Central memory CD8-positive, alpha-beta T cell (primary cell): ENCODE data around the gene CNKSR1.

ENCODE experiments used
- ATAC-seq: fragments of 150-1000 bp; cut with Tn5 transposase; replicated peaks from 2 replicates; pipeline ENCODE4 v1.10.0; 2022; ENCODE audit warnings: mild to moderate bottlenecking, moderate FRiP score, moderate number of reproducible peaks; ENCODE audit not compliant: poor library complexity, severe bottlenecking; ENCODE audit errors: extremely low read depth
- DNase-seq, 2 donors: peaks; one replicate each; pipeline ENCODE4 v3.0.0; 2021; ENCODE audit warnings: low spot score in 2 of 2
- H3K27ac Mint-ChIP-seq: one replicate; pipeline ENCODE4 v1.8.0; 2022; ENCODE audit warnings: low read depth, mild to moderate bottlenecking, moderate library complexity, mixed read lengths
- H3K27me3 Mint-ChIP-seq: one replicate; pipeline ENCODE4 v1.8.0; 2022; ENCODE audit warnings: mixed read lengths
- H3K36me3 Mint-ChIP-seq: one replicate; pipeline ENCODE4 v1.8.0; 2022; ENCODE audit warnings: mild to moderate bottlenecking, moderate library complexity, mixed read lengths; ENCODE audit not compliant: insufficient read depth
- H3K4me1 Mint-ChIP-seq: one replicate; pipeline ENCODE4 v1.8.0; 2022; ENCODE audit warnings: mixed read lengths
- H3K4me3 Mint-ChIP-seq: one replicate; pipeline ENCODE4 v1.8.0; 2022; ENCODE audit warnings: mild to moderate bottlenecking, moderate library complexity, mixed read lengths
- H3K9me3 Mint-ChIP-seq: one replicate; pipeline ENCODE4 v1.8.0; 2022; ENCODE audit warnings: mixed read lengths

Gene CNKSR1

GRCh38 chr1:26164036-26164860 lies 13.0 kb upstream of the CNKSR1 start:
- H3K27me3 Mint-ChIP-seq = peaks cover 27% of the 10 kb centered on the region
- H3K4me3 Mint-ChIP-seq = peak overlapping the region; percentile 59
- H3K27ac Mint-ChIP-seq = no peak overlapping the region
- peaks cover 1% of the 10 kb centered on the region for H3K36me3 Mint-ChIP-seq
- peak in 1 of 2 donors; percentile 47 for DNase-seq
- ATAC-seq = peak; percentile 61
- peaks cover 13% of the 10 kb centered on the region for H3K4me1 Mint-ChIP-seq
- H3K9me3 Mint-ChIP-seq = no peaks in the 10 kb centered on the region

GRCh38 chr1:26164861-26165842 lies 12.1 kb upstream of the CNKSR1 start:
- Mint-ChIP-seq H3K36me3 (peaks cover 4% of the 10 kb centered on the region), H3K4me1 (peaks cover 19% of the 10 kb centered on the region), H3K9me3 (no peaks in the 10 kb centered on the region), H3K27me3 (peaks cover 18% of the 10 kb centered on the region), H3K4me3 (peak overlapping the region; percentile 59), H3K27ac (no peak overlapping the region)
- ATAC-seq (no peak), DNase-seq (no peak)

- Mint-ChIP-seq H3K4me3 (no peak overlapping the region), H3K36me3 (peaks cover 8% of the 10 kb centered on the region), H3K27ac (no peak overlapping the region), H3K9me3 (no peaks in the 10 kb centered on the region), H3K27me3 (peaks cover 16% of the 10 kb centered on the region), H3K4me1 (peaks cover 31% of the 10 kb centered on the region)
- DNase-seq (no peak), ATAC-seq (peak; percentile 23)
Observed at GRCh38 chr1:26166719-26167281, 10.5 kb upstream of the CNKSR1 start.

GRCh38 chr1:26168410-26169197 lies 8.7 kb upstream of the CNKSR1 start, which contains the start of gene C1orf232:
C1orf232 (minus strand) TSS chr1:26168963; CDS start chr1:26168499, 464 bp downstream.
- H3K36me3 Mint-ChIP-seq = peaks cover 7% of the 10 kb centered on the region
- H3K4me3 Mint-ChIP-seq = peak within 1 kb of the TSS; percentile 87
- H3K4me1 Mint-ChIP-seq = peaks cover 26% of the 10 kb centered on the region
- ATAC-seq (no peak), DNase-seq (no peak)
- peaks cover 9% of the 10 kb centered on the region for H3K27me3 Mint-ChIP-seq
- H3K9me3 Mint-ChIP-seq = no peaks in the 10 kb centered on the region
- peak within 1 kb of the TSS; percentile 38 for H3K27ac Mint-ChIP-seq

GRCh38 chr1:26169198-26169554 lies 8.1 kb upstream of the CNKSR1 start:
- ATAC-seq = no peak
- peak overlapping the region; percentile 87 for H3K4me3 Mint-ChIP-seq
- no peak for DNase-seq
- H3K9me3 Mint-ChIP-seq = no peaks in the 10 kb centered on the region
- H3K4me1 Mint-ChIP-seq = peaks cover 26% of the 10 kb centered on the region
- peaks cover 9% of the 10 kb centered on the region for H3K27me3 Mint-ChIP-seq
- H3K36me3 Mint-ChIP-seq = peaks cover 7% of the 10 kb centered on the region
- H3K27ac Mint-ChIP-seq = peak overlapping the region; percentile 38

- H3K4me3 Mint-ChIP-seq = peak within 1 kb of the TSS; percentile 87
- peaks cover 26% of the 10 kb centered on the region for H3K4me1 Mint-ChIP-seq
- H3K9me3 Mint-ChIP-seq = no peaks in the 10 kb centered on the region
- peaks cover 7% of the 10 kb centered on the region for H3K36me3 Mint-ChIP-seq
- ATAC-seq (peak; percentile 84), DNase-seq (peak; percentile 73 to 78)
- H3K27ac Mint-ChIP-seq = peak within 1 kb of the TSS; percentile 38
- H3K27me3 Mint-ChIP-seq = peaks cover 5% of the 10 kb centered on the region
Observed at GRCh38 chr1:26169669-26170471, 7.4 kb upstream of the CNKSR1 start, which contains the start of gene ZNF593. ZNF593 (plus strand) TSS chr1:26169908; CDS start chr1:26169984, 76 bp downstream.

GRCh38 chr1:26170472-26170821 lies 6.8 kb upstream of the CNKSR1 start:
- ATAC-seq (no peak), DNase-seq (no peak)
- H3K27me3 Mint-ChIP-seq = no peaks in the 10 kb centered on the region
- H3K4me3 Mint-ChIP-seq = peak overlapping the region; percentile 87
- peaks cover 7% of the 10 kb centered on the region for H3K36me3 Mint-ChIP-seq
- peaks cover 26% of the 10 kb centered on the region for H3K4me1 Mint-ChIP-seq
- H3K27ac Mint-ChIP-seq = peak overlapping the region; percentile 38
- no peaks in the 10 kb centered on the region for H3K9me3 Mint-ChIP-seq

- H3K4me1 Mint-ChIP-seq = peaks cover 26% of the 10 kb centered on the region
- DNase-seq = no peak
- no peak within 1 kb of the TSS for H3K27ac Mint-ChIP-seq
Observed at GRCh38 chr1:26171084-26172072, 5.9 kb upstream of the CNKSR1 start, which contains the start of gene ZNF593OS. ZNF593OS (minus strand) TSS chr1:26171832; CDS start chr1:26171661, 171 bp downstream.

GRCh38 chr1:26175346-26175745 lies 1.9 kb upstream of the CNKSR1 start:
- Mint-ChIP-seq H3K4me3 (no peak overlapping the region), H3K4me1 (peaks cover 10% of the 10 kb centered on the region), H3K27me3 (no peaks in the 10 kb centered on the region), H3K9me3 (no peaks in the 10 kb centered on the region), H3K36me3 (peaks cover 4% of the 10 kb centered on the region), H3K27ac (no peak overlapping the region)
- ATAC-seq = no peak
- DNase-seq = no peak

More at GRCh38 chr1:26171084-26172072, 5.9 kb upstream of the CNKSR1 start, which contains the start of gene ZNF593OS:
- no peaks in the 10 kb centered on the region for H3K27me3 Mint-ChIP-seq
- H3K4me3 Mint-ChIP-seq = peak within 1 kb of the TSS; percentile 87
- ATAC-seq = no peak
- H3K9me3 Mint-ChIP-seq = no peaks in the 10 kb centered on the region
- H3K36me3 Mint-ChIP-seq = peaks cover 7% of the 10 kb centered on the region

- Mint-ChIP-seq H3K4me3 (no peak overlapping the region), H3K9me3 (no peaks in the 10 kb centered on the region), H3K4me1 (no peaks in the 10 kb centered on the region), H3K36me3 (no peaks in the 10 kb centered on the region), H3K27me3 (no peaks in the 10 kb centered on the region), H3K27ac (no peak overlapping the region)
- DNase-seq (no peak), ATAC-seq (no peak)
Observed at GRCh38 chr1:26180010-26180506, 2.8 kb downstream of the CNKSR1 start.
